Measurements from ENCODE around the gene DHODH. TPM values are rescaled to one million over a fixed set of nuclear protein-coding genes. Genes with fewer than 3 reads are reported as not detected.

Gene DHODH
- 7.3 TPM for total RNA-seq
- polyA plus RNA-seq, result 10 to 100 TPM in 1 of 4 donors, 1 to 10 TPM in 3; 4.9 to 10.1 (median 6.0) TPM

DNA sequence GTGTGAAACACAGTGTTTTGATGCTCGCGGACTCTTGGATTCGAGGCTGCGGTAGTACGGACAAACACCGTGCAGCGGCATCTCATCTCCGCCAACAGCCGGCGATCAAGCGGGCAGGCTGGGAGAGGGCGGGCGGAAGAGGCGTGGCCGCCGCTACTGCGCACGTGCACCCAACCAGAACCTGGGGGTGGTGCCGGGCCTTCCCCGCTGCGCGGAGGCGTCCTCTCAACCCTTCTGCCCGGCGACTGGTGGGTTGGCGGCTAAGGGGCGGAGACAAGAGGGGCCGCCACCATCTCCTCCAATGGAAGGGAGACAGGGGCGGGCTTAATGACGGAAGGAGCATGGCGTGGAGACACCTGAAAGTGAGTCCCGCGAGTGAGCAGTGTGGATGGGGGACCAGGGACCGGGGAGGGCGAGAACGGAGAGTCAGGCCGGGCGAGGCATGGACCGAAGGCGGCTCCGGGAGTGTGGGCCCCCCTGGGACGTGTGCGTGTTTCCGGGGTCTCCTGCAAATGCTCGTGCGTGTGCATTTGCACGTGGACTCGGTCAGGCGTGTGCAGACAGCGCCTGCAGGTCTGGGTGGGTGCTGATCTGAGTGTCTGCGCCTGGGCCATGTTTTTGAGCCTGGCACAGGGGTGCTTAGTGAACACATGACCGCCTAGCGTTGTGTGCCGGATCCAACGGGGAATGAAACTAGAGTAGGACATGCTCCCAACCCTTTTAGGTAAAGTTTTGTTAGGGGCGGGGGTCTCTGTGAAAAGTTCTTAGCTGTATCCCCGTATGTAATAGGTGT is at the start of gene DHODH:
Gene DHODH (plus strand): TSS at position 321 of the 793 bp plus-strand sequence. CDS start 21 bp downstream, at position 342.
- H3K27me3 ChIP-seq (ENCODE audit: control insufficient read depth, insufficient read depth, low read length), result no peaks in the 10 kb centered on the region
- Mint-ChIP-seq H3K9me3 (peaks cover 0 to 1% (median 0%) of the 10 kb centered on the region in 7 donors), H3K4me3 (peak within 1 kb of the TSS; percentile 90 to 99 (median 97)), H3K27me3 (peaks cover 4% of the 10 kb centered on the region), H3K4me1 (peaks cover 2 to 43% (median 16%) of the 10 kb centered on the region in 4 donors), H3K27ac (peak within 1 kb of the TSS; percentile 88 to 93 (median 88)), H3K36me3 (no peaks in the 10 kb centered on the region)
- peak within 1 kb of the TSS; percentile 80 for H3K4me3 ChIP-seq (ENCODE audit: low read depth, low read length)
- peak within 1 kb of the TSS; percentile 60 for H3K27ac ChIP-seq (ENCODE audit: insufficient read depth, low read length, poor library complexity, severe bottlenecking)
- ATAC-seq (ENCODE audit: low read depth in 2 of 2), result peak; percentile 99 to 100
- peaks cover 15% of the 10 kb centered on the region for H3K4me1 ChIP-seq (ENCODE audit: control insufficient read depth, insufficient read depth, low read length, poor library complexity, severe bottlenecking)
- no peaks in the 10 kb centered on the region for H3K36me3 ChIP-seq (ENCODE audit: control insufficient read depth, insufficient read depth, low read length)
- H3K9me3 ChIP-seq (ENCODE audit: control insufficient read depth in 2 of 2, low read length in 2 of 2), result no peaks in the 10 kb centered on the region
- DNase-seq, result peak; percentile 97 to 99 (median 98)

DNA sequence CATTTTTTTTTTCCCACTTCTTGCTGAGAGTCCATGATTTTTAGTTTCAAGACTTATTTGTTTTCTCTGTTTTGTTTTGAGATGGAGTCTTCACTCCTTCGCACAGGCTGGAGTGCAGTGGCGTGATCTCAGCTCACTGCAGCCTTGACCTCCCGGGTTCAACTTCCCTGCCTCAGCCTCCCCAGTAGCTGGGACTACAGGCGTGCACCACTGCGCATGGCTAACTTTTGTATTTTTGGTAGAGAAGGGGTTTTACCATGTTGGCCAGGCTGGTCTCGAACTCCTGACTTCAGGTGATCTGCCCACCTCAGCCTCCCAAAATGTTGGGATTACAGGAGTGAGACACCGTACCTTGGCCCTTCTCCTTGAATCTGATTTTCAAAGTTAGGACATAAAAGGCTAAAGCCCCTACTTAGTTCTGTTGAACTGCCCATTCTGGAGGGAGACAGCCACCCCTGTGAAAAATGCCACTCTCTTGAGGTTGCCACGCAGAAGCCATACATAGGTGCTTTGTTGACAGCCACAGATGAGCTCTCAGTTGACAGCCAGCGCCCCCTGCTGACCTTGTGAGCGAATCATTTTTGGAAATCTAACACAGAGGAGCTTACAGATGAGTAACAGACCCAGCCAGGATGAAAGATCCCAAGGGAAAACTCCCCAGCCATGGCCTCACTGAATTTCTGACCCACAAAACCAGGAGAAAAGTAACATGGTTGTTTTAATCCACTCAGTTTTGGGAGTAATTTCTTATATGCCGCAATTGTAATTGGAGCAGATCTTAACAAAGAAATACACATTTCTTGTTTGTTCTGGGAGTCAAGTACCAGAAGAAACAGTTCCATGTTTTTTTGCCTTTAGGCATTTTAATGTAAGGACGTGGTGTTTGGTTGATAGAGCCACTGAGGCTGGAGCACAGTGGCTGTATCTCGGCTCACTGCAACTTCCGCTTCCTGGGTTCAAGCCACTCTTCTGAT is 47.2 kb upstream of the DHODH start:
- peaks cover 5 to 14% (median 11%) of the 10 kb centered on the region in 4 donors for H3K4me1 Mint-ChIP-seq
- H3K27me3 Mint-ChIP-seq, result peaks cover 11% of the 10 kb centered on the region
- peaks cover 6% of the 10 kb centered on the region for H3K4me1 ChIP-seq (ENCODE audit: control insufficient read depth, insufficient read depth, low read length, poor library complexity, severe bottlenecking)
- ATAC-seq (ENCODE audit: low read depth in 2 of 2) (peak; percentile 87), DNase-seq (peak; percentile 61 to 87 (median 77))
- no peaks in the 10 kb centered on the region for H3K36me3 ChIP-seq (ENCODE audit: control insufficient read depth, insufficient read depth, low read length)
- no peaks in the 10 kb centered on the region for H3K9me3 ChIP-seq (ENCODE audit: control insufficient read depth in 2 of 2, low read length in 2 of 2)
- no peaks in the 10 kb centered on the region for H3K36me3 Mint-ChIP-seq
- no peak overlapping the region for H3K4me3 Mint-ChIP-seq
- no peak overlapping the region for H3K4me3 ChIP-seq (ENCODE audit: low read depth, low read length)
- H3K9me3 Mint-ChIP-seq, result no peaks in the 10 kb centered on the region
- no peak overlapping the region for H3K27ac ChIP-seq (ENCODE audit: insufficient read depth, low read length, poor library complexity, severe bottlenecking)
- no peak overlapping the region for H3K27ac Mint-ChIP-seq
- no peaks in the 10 kb centered on the region for H3K27me3 ChIP-seq (ENCODE audit: control insufficient read depth, insufficient read depth, low read length)

DNA sequence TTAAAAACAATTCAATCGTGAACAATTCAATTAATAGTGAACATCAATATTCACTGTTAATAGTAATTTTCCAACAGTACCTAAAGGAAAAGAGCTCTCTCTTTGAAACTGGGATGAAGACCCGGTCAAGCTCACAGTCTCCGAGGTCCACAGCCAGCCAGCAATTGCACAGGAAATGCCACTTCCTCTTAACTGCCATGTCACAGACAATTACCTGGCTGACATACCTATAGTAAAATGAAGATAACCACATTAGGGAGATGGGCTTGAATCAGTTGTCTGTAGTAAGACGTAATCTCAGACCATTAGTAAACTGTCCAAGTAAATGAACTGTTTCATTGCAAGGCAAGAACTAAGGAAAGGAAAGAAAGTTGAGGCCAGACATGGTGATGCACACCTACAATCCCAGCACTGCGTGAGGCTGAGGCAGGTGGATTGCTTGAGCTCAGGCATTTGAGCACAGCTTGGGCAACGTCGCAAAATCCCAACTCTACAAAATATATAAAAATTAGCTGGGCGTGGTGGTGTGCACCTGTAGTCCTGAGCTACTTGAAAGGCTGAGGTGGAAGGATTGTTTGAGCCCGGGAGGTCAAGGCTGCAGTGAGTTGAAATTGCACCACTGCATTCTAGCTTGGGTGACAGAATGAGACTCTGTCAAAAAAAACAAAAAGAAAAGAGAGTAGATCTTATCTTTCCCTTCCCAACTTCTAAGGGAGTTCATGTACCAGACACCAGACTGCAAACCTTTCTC is 45.2 kb upstream of the DHODH start:
- Mint-ChIP-seq H3K27ac (peak overlapping the region in 1 of 3 donors; percentile 11), H3K4me3 (no peak overlapping the region), H3K9me3 (no peaks in the 10 kb centered on the region), H3K36me3 (no peaks in the 10 kb centered on the region), H3K27me3 (peaks cover 11% of the 10 kb centered on the region), H3K4me1 (peaks cover 0 to 9% (median 5%) of the 10 kb centered on the region in 4 donors)
- Histone ChIP-seq H3K27me3 (ENCODE audit: control insufficient read depth, insufficient read depth, low read length) (no peaks in the 10 kb centered on the region), H3K36me3 (ENCODE audit: control insufficient read depth, insufficient read depth, low read length) (no peaks in the 10 kb centered on the region), H3K4me3 (ENCODE audit: low read depth, low read length) (no peak overlapping the region), H3K4me1 (ENCODE audit: control insufficient read depth, insufficient read depth, low read length, poor library complexity, severe bottlenecking) (no peaks in the 10 kb centered on the region), H3K9me3 (ENCODE audit: control insufficient read depth in 2 of 2, low read length in 2 of 2) (no peaks in the 10 kb centered on the region), H3K27ac (ENCODE audit: insufficient read depth, low read length, poor library complexity, severe bottlenecking) (no peak overlapping the region)
- DNase-seq (no peak), ATAC-seq (ENCODE audit: low read depth in 2 of 2) (no peak)

DNA sequence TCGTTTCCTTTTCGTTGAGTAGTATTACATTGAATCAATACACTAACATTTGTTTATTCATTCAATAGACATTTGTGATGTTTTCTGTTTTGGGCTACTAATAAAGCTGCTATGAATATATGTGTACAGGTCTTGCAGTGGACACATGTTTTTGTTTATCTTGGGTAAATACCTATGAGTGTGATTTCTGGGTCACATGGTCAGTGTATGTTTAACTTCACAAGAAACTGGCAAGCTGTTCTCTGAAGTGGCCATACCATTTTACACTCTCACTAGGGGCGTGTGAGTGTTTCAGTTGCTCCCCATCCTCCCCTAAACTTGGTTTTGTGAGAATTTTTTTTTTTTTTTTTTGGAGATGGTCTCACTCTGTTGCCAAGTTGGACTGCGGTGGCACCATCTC is 43.3 kb upstream of the DHODH start:
- no peaks in the 10 kb centered on the region for H3K27me3 ChIP-seq (ENCODE audit: control insufficient read depth, insufficient read depth, low read length)
- H3K36me3 ChIP-seq (ENCODE audit: control insufficient read depth, insufficient read depth, low read length), result no peaks in the 10 kb centered on the region
- ATAC-seq (ENCODE audit: low read depth in 2 of 2) (no peak), DNase-seq (no peak)
- no peak overlapping the region for H3K4me3 Mint-ChIP-seq
- H3K27ac Mint-ChIP-seq, result no peak overlapping the region
- H3K4me3 ChIP-seq (ENCODE audit: low read depth, low read length), result no peak overlapping the region
- peaks cover 7% of the 10 kb centered on the region for H3K27me3 Mint-ChIP-seq
- H3K9me3 Mint-ChIP-seq, result no peaks in the 10 kb centered on the region
- H3K27ac ChIP-seq (ENCODE audit: insufficient read depth, low read length, poor library complexity, severe bottlenecking), result no peak overlapping the region
- no peaks in the 10 kb centered on the region for H3K4me1 ChIP-seq (ENCODE audit: control insufficient read depth, insufficient read depth, low read length, poor library complexity, severe bottlenecking)
- H3K4me1 Mint-ChIP-seq, result peaks cover 0 to 9% (median 5%) of the 10 kb centered on the region in 4 donors
- H3K9me3 ChIP-seq (ENCODE audit: control insufficient read depth in 2 of 2, low read length in 2 of 2), result no peaks in the 10 kb centered on the region
- no peaks in the 10 kb centered on the region for H3K36me3 Mint-ChIP-seq

DNA sequence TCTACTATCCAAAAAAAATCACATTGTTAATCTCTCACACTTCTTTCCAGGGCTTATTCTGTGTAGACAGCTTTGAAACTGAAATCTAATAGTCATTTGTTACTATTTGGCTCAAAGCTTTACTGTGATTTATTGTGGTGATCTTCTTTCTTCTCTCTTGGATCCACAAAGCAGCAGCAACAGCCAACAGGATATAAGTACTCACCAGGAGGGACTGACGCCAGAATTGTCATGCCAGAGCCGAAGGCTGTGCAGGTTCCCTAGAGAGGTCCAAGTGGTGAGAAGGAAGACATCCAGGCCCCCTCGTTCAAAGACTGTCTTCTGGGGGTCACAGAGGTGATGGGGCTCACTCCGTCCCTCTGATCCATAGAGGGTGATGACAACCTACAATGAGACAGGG is 41.6 kb upstream of the DHODH start:
- no peaks in the 10 kb centered on the region for H3K27me3 ChIP-seq (ENCODE audit: control insufficient read depth, insufficient read depth, low read length)
- H3K4me1 ChIP-seq (ENCODE audit: control insufficient read depth, insufficient read depth, low read length, poor library complexity, severe bottlenecking), result no peaks in the 10 kb centered on the region
- H3K36me3 ChIP-seq (ENCODE audit: control insufficient read depth, insufficient read depth, low read length), result no peaks in the 10 kb centered on the region
- Mint-ChIP-seq H3K9me3 (no peaks in the 10 kb centered on the region), H3K4me1 (peaks cover 0 to 4% (median 1%) of the 10 kb centered on the region in 4 donors), H3K36me3 (no peaks in the 10 kb centered on the region), H3K4me3 (no peak overlapping the region), H3K27ac (no peak overlapping the region), H3K27me3 (no peaks in the 10 kb centered on the region)
- no peak overlapping the region for H3K27ac ChIP-seq (ENCODE audit: insufficient read depth, low read length, poor library complexity, severe bottlenecking)
- ATAC-seq (ENCODE audit: low read depth in 2 of 2) (no peak), DNase-seq (no peak)
- no peaks in the 10 kb centered on the region for H3K9me3 ChIP-seq (ENCODE audit: control insufficient read depth in 2 of 2, low read length in 2 of 2)
- no peak overlapping the region for H3K4me3 ChIP-seq (ENCODE audit: low read depth, low read length)

DNA sequence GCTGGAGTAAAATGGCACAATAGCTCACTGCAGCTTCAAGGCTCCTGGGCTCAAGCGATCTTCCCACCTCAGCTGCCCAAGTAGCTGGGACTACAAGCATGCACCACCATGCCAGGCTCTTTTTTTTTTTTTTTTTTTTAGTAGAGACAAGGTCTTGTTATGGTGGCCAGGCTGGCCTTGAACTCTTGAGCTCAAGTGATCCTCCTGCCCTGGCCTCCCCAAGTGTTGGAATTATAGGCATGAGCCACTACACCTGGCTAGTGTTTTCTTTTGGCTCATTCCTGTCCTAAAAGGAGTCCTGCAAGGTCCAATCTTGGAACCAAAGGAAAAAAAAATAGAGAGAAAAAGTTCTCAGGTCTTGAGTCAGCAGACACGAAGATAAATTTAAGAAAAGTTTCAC is 39.2 kb upstream of the DHODH start:
- Mint-ChIP-seq H3K9me3 (no peaks in the 10 kb centered on the region), H3K27ac (no peak overlapping the region), H3K27me3 (peaks cover 4% of the 10 kb centered on the region), H3K4me3 (no peak overlapping the region), H3K4me1 (no peaks in the 10 kb centered on the region), H3K36me3 (no peaks in the 10 kb centered on the region)
- no peak overlapping the region for H3K4me3 ChIP-seq (ENCODE audit: low read depth, low read length)
- no peaks in the 10 kb centered on the region for H3K9me3 ChIP-seq (ENCODE audit: control insufficient read depth in 2 of 2, low read length in 2 of 2)
- no peak for ATAC-seq (ENCODE audit: low read depth in 2 of 2)
- DNase-seq, result no peak
- H3K36me3 ChIP-seq (ENCODE audit: control insufficient read depth, insufficient read depth, low read length), result no peaks in the 10 kb centered on the region
- H3K27me3 ChIP-seq (ENCODE audit: control insufficient read depth, insufficient read depth, low read length), result no peaks in the 10 kb centered on the region
- no peak overlapping the region for H3K27ac ChIP-seq (ENCODE audit: insufficient read depth, low read length, poor library complexity, severe bottlenecking)
- H3K4me1 ChIP-seq (ENCODE audit: control insufficient read depth, insufficient read depth, low read length, poor library complexity, severe bottlenecking), result no peaks in the 10 kb centered on the region

DNA sequence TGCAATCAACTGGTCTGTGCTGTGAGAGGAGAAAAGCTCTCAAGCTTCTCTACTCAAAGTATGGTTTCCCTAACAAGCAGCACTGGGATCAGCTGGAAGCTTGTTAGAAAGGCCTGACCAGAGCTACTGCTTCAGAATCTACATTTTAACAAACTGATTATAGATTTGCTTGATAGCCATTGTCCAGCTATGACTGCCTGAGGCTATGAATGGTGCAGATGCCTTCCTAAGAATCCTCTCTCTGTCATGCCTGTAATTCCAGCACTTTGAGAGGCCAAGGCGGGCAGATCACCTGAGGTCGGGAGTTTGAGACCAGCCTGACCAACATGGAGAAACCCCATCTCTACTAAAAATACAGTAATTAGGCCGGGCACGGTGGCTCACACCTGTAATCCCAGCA is 37.0 kb upstream of the DHODH start:
- Histone ChIP-seq H3K9me3 (ENCODE audit: control insufficient read depth in 2 of 2, low read length in 2 of 2) (no peaks in the 10 kb centered on the region), H3K36me3 (ENCODE audit: control insufficient read depth, insufficient read depth, low read length) (no peaks in the 10 kb centered on the region), H3K4me1 (ENCODE audit: control insufficient read depth, insufficient read depth, low read length, poor library complexity, severe bottlenecking) (no peaks in the 10 kb centered on the region), H3K27me3 (ENCODE audit: control insufficient read depth, insufficient read depth, low read length) (no peaks in the 10 kb centered on the region), H3K4me3 (ENCODE audit: low read depth, low read length) (no peak overlapping the region), H3K27ac (ENCODE audit: insufficient read depth, low read length, poor library complexity, severe bottlenecking) (no peak overlapping the region)
- peaks cover 4% of the 10 kb centered on the region for H3K27me3 Mint-ChIP-seq
- no peak for DNase-seq
- H3K4me3 Mint-ChIP-seq, result no peak overlapping the region
- no peaks in the 10 kb centered on the region for H3K4me1 Mint-ChIP-seq
- no peak for ATAC-seq (ENCODE audit: low read depth in 2 of 2)
- H3K27ac Mint-ChIP-seq, result no peak overlapping the region
- H3K36me3 Mint-ChIP-seq, result no peaks in the 10 kb centered on the region
- H3K9me3 Mint-ChIP-seq, result no peaks in the 10 kb centered on the region
